Measurements from ENCODE around the gene RFX1. TPM values are rescaled to one million over a fixed set of nuclear protein-coding genes. Genes with fewer than 3 reads are reported as not detected.

RFX1 gene
- total and polyA plus RNA-seq, 9 of the 15 experiments (the other 6 are each of a cell fraction or from before 2014, with no cell fraction given), result 0.14 to 19.3 (median 1.2) TPM

GRCh38 chr19:14005349-14006084, 603 bp downstream of the RFX1 start (continued):
- TF ChIP-seq EHMT2 (IDR thresholded peaks at IDR 0.05), result no peak
- TF ChIP-seq ELF4 (CRISPR knock-in tag; IDR thresholded peaks at IDR 0.05), result no peak
- no peak for TF ChIP-seq PRMT5 (CRISPR knock-in tag; IDR thresholded peaks at IDR 0.05)
- 0 out of 2 replicates have a peak, but pooled peaks have one; percentile 36 for TF ChIP-seq ZNF224 (CRISPR knock-in tag; IDR thresholded peaks at IDR 0.05)
- no peak for TF ChIP-seq COPS2 (conservative IDR thresholded peaks at IDR 0.05)
- TF ChIP-seq RCOR1 (IDR thresholded peaks at IDR 0.05; ENCODE audit: borderline replicate concordance in 1 of 2, low read depth in 2 of 2, low read length in 2 of 2), result peak; percentile 97 to 99
- no peak for TF ChIP-seq FUS (optimal IDR thresholded peaks at IDR 0.05; ENCODE audit: low read depth, low read length)
- TF ChIP-seq PHTF2 (CRISPR knock-in tag; IDR thresholded peaks at IDR 0.05), result no peak
- TF ChIP-seq SREBF2 (CRISPR knock-in tag; IDR thresholded peaks at IDR 0.05), result no peak
- TF ChIP-seq HMG20B (CRISPR knock-in tag; IDR thresholded peaks at IDR 0.05), result no peak
- no peak for TF ChIP-seq MXD1 (CRISPR knock-in tag; IDR thresholded peaks at IDR 0.05; ENCODE audit: borderline replicate concordance, poor library complexity, severe bottlenecking)
- TF ChIP-seq WHSC1 (IDR thresholded peaks at IDR 0.05; ENCODE audit: low read length), result no peak
- TF ChIP-seq EP400 (IDR thresholded peaks at IDR 0.05), result no peak; the same call in 1 of the 2 replicates
- TF ChIP-seq ZNF174 (CRISPR knock-in tag; IDR thresholded peaks at IDR 0.05), result no peak
- TF ChIP-seq ATF4 (CRISPR knock-in tag; IDR thresholded peaks at IDR 0.05), result no peak
- peak; percentile 70 for TF ChIP-seq ZNF24 (IDR thresholded peaks at IDR 0.05)
- TF ChIP-seq HDGF (IDR thresholded peaks at IDR 0.05), result peak; percentile 100
- peak; percentile 71 to 75 for TF ChIP-seq MAZ (CRISPR knock-in tag; conservative IDR thresholded peaks at IDR 0.05 in 1 of 2, IDR thresholded peaks at IDR 0.05 in 1 of 2)
- no peak for TF ChIP-seq HDAC8 (tag; IDR thresholded peaks at IDR 0.05)
- peak; percentile 66; the same call in 1 of the 2 replicates for TF ChIP-seq POLR2AphosphoS5 (IDR thresholded peaks at IDR 0.05; ENCODE audit: control insufficient read depth, insufficient read depth, low read depth, low read length)
- TF ChIP-seq TAL1 (IDR thresholded peaks at IDR 0.05), result 0 out of 2 replicates have a peak, but pooled peaks have one; percentile 21
- no peak for TF ChIP-seq ZNF695 (CRISPR knock-in tag; IDR thresholded peaks at IDR 0.05)
- no peak for TF ChIP-seq FOXA1 (IDR thresholded peaks at IDR 0.05; ENCODE audit: borderline replicate concordance)
- TF ChIP-seq NONO (IDR thresholded peaks at IDR 0.05; ENCODE audit: low read depth in 2 of 2, low read length in 1 of 2), result peak in 1 of 2 experiments; percentile 75; a peak in 1 of 4 replicates
- peak; percentile 66; the same call in 1 of the 2 replicates for TF ChIP-seq TOE1 (IDR thresholded peaks at IDR 0.05; ENCODE audit: borderline replicate concordance)
- no peak for TF ChIP-seq TOE1 (CRISPR knock-in tag; IDR thresholded peaks at IDR 0.05; ENCODE audit: borderline replicate concordance, low read depth)
- peak; percentile 51 for TF ChIP-seq NFIC (IDR thresholded peaks at IDR 0.05)
- no peak for TF ChIP-seq ZNF253 (CRISPR knock-in tag; conservative IDR thresholded peaks at IDR 0.05)
- no peak for TF ChIP-seq CBFB (CRISPR knock-in tag; IDR thresholded peaks at IDR 0.05)
- peak; percentile 55 for TF ChIP-seq CTBP1 (IDR thresholded peaks at IDR 0.05; ENCODE audit: borderline replicate concordance)
- TF ChIP-seq HLTF (IDR thresholded peaks at IDR 0.05), result peak; percentile 60; the same call in 1 of the 2 replicates
- TF ChIP-seq RAD51 (IDR thresholded peaks at IDR 0.05; ENCODE audit: borderline replicate concordance, low read depth), result no peak; the same call in 1 of the 2 replicates
